Measurements from ENCODE around the gene GAS7. TPM values are rescaled to one million over a fixed set of nuclear protein-coding genes. Genes with fewer than 3 reads are reported as not detected.
A peak's percentile ranks its signal among the peaks of the same experiment; 100 is the strongest.

GAS7 gene
- total RNA-seq, 3 donors from 2014 or later (not counting 1 experiment from before 2014, with no cell fraction given) = 70.7 to 89.1 (median 84.8) TPM

- intact Hi-C loops (cut with micrococcal nuclease) = no loop called here
- ATAC-seq (no peak), DNase-seq (no peak)
- no peaks in the 10 kb centered on the region for H3K27me3 ChIP-seq (ENCODE audit: control insufficient read depth, insufficient read depth, low read length)
- H3K9me3 Mint-ChIP-seq = no peaks in the 10 kb centered on the region
- WGBS (ENCODE audit: insufficient coverage) = 52% methylated on average over 8 of the region's 8 CpGs
- no peaks in the 10 kb centered on the region for H3K27me3 Mint-ChIP-seq (ENCODE audit: low read depth in 2 of 2)
- no peak overlapping the region for H3K4me3 ChIP-seq (ENCODE audit: low read length)
- peaks cover 39 to 53% of the 10 kb centered on the region in 2 donors for H3K4me1 Mint-ChIP-seq
- H3K4me3 Mint-ChIP-seq = no peak overlapping the region
- H3K36me3 ChIP-seq (ENCODE audit: control insufficient read depth, insufficient read depth, low read length) = no peaks in the 10 kb centered on the region
- TF ChIP-seq CTCF (IDR thresholded peaks at IDR 0.05) = no peak
- no peaks in the 10 kb centered on the region for H3K9me3 ChIP-seq (ENCODE audit: control insufficient read depth, insufficient read depth, low read length)
- no peaks in the 10 kb centered on the region for H3K36me3 Mint-ChIP-seq
- peaks cover 87% of the 10 kb centered on the region for H3K4me1 ChIP-seq (ENCODE audit: control insufficient read depth, insufficient read depth, low read length)
- peak overlapping the region in 1 of 2 donors; percentile 17 for H3K27ac Mint-ChIP-seq
- H3K27ac ChIP-seq (ENCODE audit: low read length) = no peak overlapping the region
Measured at GRCh38 chr17:10147761-10148415, 50.5 kb downstream of the GAS7 start.

GRCh38 chr17:10147040-10147439 is 51.4 kb downstream of the GAS7 start:
- H3K27ac ChIP-seq (ENCODE audit: low read length) = no peak overlapping the region
- 92% methylated on average over 4 of the region's 4 CpGs for WGBS (ENCODE audit: insufficient coverage)
- H3K4me1 ChIP-seq (ENCODE audit: control insufficient read depth, insufficient read depth, low read length) = peaks cover 79% of the 10 kb centered on the region
- ATAC-seq = no peak
- no peaks in the 10 kb centered on the region for H3K9me3 ChIP-seq (ENCODE audit: control insufficient read depth, insufficient read depth, low read length)
- Mint-ChIP-seq H3K4me1 (peaks cover 33 to 46% of the 10 kb centered on the region in 2 donors), H3K36me3 (no peaks in the 10 kb centered on the region), H3K27ac (no peak overlapping the region), H3K27me3 (ENCODE audit: low read depth in 2 of 2) (no peaks in the 10 kb centered on the region), H3K9me3 (no peaks in the 10 kb centered on the region), H3K4me3 (no peak overlapping the region)
- no peak overlapping the region for H3K4me3 ChIP-seq (ENCODE audit: low read length)
- TF ChIP-seq CTCF (IDR thresholded peaks at IDR 0.05) = no peak
- no peaks in the 10 kb centered on the region for H3K36me3 ChIP-seq (ENCODE audit: control insufficient read depth, insufficient read depth, low read length)
- DNase-seq = no peak
- intact Hi-C loops (cut with micrococcal nuclease) = no loop called here
- H3K27me3 ChIP-seq (ENCODE audit: control insufficient read depth, insufficient read depth, low read length) = no peaks in the 10 kb centered on the region

- Histone ChIP-seq H3K4me3 (ENCODE audit: low read length) (no peak overlapping the region), H3K4me1 (ENCODE audit: control insufficient read depth, insufficient read depth, low read length) (peaks cover 58% of the 10 kb centered on the region), H3K27ac (ENCODE audit: low read length) (no peak overlapping the region), H3K9me3 (ENCODE audit: control insufficient read depth, insufficient read depth, low read length) (no peaks in the 10 kb centered on the region), H3K27me3 (ENCODE audit: control insufficient read depth, insufficient read depth, low read length) (no peaks in the 10 kb centered on the region), H3K36me3 (ENCODE audit: control insufficient read depth, insufficient read depth, low read length) (no peaks in the 10 kb centered on the region)
- Mint-ChIP-seq H3K36me3 (no peaks in the 10 kb centered on the region), H3K4me1 (peaks cover 20 to 42% of the 10 kb centered on the region in 2 donors), H3K4me3 (no peak overlapping the region), H3K27ac (peak overlapping the region in 1 of 2 donors; percentile 68), H3K27me3 (ENCODE audit: low read depth in 2 of 2) (no peaks in the 10 kb centered on the region), H3K9me3 (no peaks in the 10 kb centered on the region)
- DNase-seq = peak in 1 of 2 donors; percentile 37
- intact Hi-C loops (cut with micrococcal nuclease) = no loop called here
- TF ChIP-seq CTCF (IDR thresholded peaks at IDR 0.05) = no peak
- ATAC-seq = no peak
- 45% methylated on average over 7 of the region's 7 CpGs for WGBS (ENCODE audit: insufficient coverage)
Measured at GRCh38 chr17:10144982-10145381, 53.4 kb downstream of the GAS7 start.

- TF ChIP-seq CTCF (IDR thresholded peaks at IDR 0.05) = no peak
- DNase-seq = no peak
- Histone ChIP-seq H3K27ac (ENCODE audit: low read length) (no peak overlapping the region), H3K4me1 (ENCODE audit: control insufficient read depth, insufficient read depth, low read length) (peaks cover 54% of the 10 kb centered on the region), H3K27me3 (ENCODE audit: control insufficient read depth, insufficient read depth, low read length) (no peaks in the 10 kb centered on the region), H3K9me3 (ENCODE audit: control insufficient read depth, insufficient read depth, low read length) (no peaks in the 10 kb centered on the region), H3K36me3 (ENCODE audit: control insufficient read depth, insufficient read depth, low read length) (no peaks in the 10 kb centered on the region), H3K4me3 (ENCODE audit: low read length) (no peak overlapping the region)
- intact Hi-C loops (cut with micrococcal nuclease) = no loop called here
- Mint-ChIP-seq H3K27me3 (ENCODE audit: low read depth in 2 of 2) (no peaks in the 10 kb centered on the region), H3K4me1 (peaks cover 15 to 42% of the 10 kb centered on the region in 2 donors), H3K27ac (no peak overlapping the region), H3K9me3 (no peaks in the 10 kb centered on the region), H3K36me3 (no peaks in the 10 kb centered on the region), H3K4me3 (no peak overlapping the region)
- 93% methylated on average over 6 of the region's 6 CpGs for WGBS (ENCODE audit: insufficient coverage)
- ATAC-seq = no peak
Measured at GRCh38 chr17:10144456-10144855, 54.0 kb downstream of the GAS7 start.

Data from natural killer cell (primary cell).